Measurements from ENCODE around the gene AP4B1. TPM values are rescaled to one million over a fixed set of nuclear protein-coding genes. Genes with fewer than 3 reads are reported as not detected.

Gene AP4B1
- polyA plus RNA-seq, 1 donor from 2014 or later, result 178 TPM

- Histone ChIP-seq H3K36me3 (ENCODE audit: insufficient read depth, low read length) (no peaks in the 10 kb centered on the region), H3K4me3 (ENCODE audit: low read length) (peak overlapping the region; percentile 93), H2AFZ (ENCODE audit: low read depth, low read length) (peak overlapping the region; percentile 22), H3K79me2 (replicated peaks; ENCODE audit: insufficient read depth, low read length) (peaks cover 13% of the 10 kb centered on the region), H3K9me2 (ENCODE audit: insufficient read depth, low read length) (no peaks in the 10 kb centered on the region), H3K9ac (ENCODE audit: low read length) (peak overlapping the region; percentile 90), H3K27me3 (ENCODE audit: insufficient read depth, low read depth, low read length) (no peaks in the 10 kb centered on the region), H4K20me1 (ENCODE audit: insufficient read depth) (no peaks in the 10 kb centered on the region), H3K9me3 (ENCODE audit: low read length) (no peaks in the 10 kb centered on the region), H3F3A (ENCODE audit: insufficient read depth, low read length, poor library complexity, severe bottlenecking) (peaks cover 6% of the 10 kb centered on the region), H3K4me2 (ENCODE audit: low read length) (peak overlapping the region; percentile 84), H3K27ac (ENCODE audit: low read length) (peak overlapping the region; percentile 94)
- TF ChIP-seq EZH2 (IDR thresholded peaks at IDR 0.05; ENCODE audit: borderline replicate concordance, insufficient read depth, low read length, poor library complexity, severe bottlenecking) (no peak), REST (IDR thresholded peaks at IDR 0.05; ENCODE audit: borderline replicate concordance) (no peak), CTCF (IDR thresholded peaks at IDR 0.05; ENCODE audit: poor library complexity, severe bottlenecking) (no peak), MXI1 (conservative IDR thresholded peaks at IDR 0.05; ENCODE audit: poor library complexity, severe bottlenecking) (no peak)
Measured at GRCh38 chr1:113904293-113904673, 316 bp downstream of the AP4B1 start.

- peak overlapping the region; percentile 90 for H3K9ac ChIP-seq (ENCODE audit: low read length)
- peak overlapping the region; percentile 93 for H3K4me3 ChIP-seq (ENCODE audit: low read length)
- H3F3A ChIP-seq (ENCODE audit: insufficient read depth, low read length, poor library complexity, severe bottlenecking), result peaks cover 6% of the 10 kb centered on the region
- H3K36me3 ChIP-seq (ENCODE audit: insufficient read depth, low read length), result no peaks in the 10 kb centered on the region
- H3K4me2 ChIP-seq (ENCODE audit: low read length), result peak overlapping the region; percentile 84
- no peaks in the 10 kb centered on the region for H4K20me1 ChIP-seq (ENCODE audit: insufficient read depth)
- TF ChIP-seq EZH2 (IDR thresholded peaks at IDR 0.05; ENCODE audit: borderline replicate concordance, insufficient read depth, low read length, poor library complexity, severe bottlenecking) (no peak), REST (IDR thresholded peaks at IDR 0.05; ENCODE audit: borderline replicate concordance) (no peak), SMC3 (conservative IDR thresholded peaks at IDR 0.05; ENCODE audit: poor library complexity) (no peak), CTCF (IDR thresholded peaks at IDR 0.05; ENCODE audit: poor library complexity, severe bottlenecking) (no peak), TAF1 (IDR thresholded peaks at IDR 0.05; ENCODE audit: low read depth) (no peak), POLR2AphosphoS5 (IDR thresholded peaks at IDR 0.05) (no peak), EP300 (conservative IDR thresholded peaks at IDR 0.05; ENCODE audit: poor library complexity, severe bottlenecking) (no peak), RAD21 (conservative IDR thresholded peaks at IDR 0.05) (no peak), MXI1 (conservative IDR thresholded peaks at IDR 0.05; ENCODE audit: poor library complexity, severe bottlenecking) (no peak)
- H3K27me3 ChIP-seq (ENCODE audit: insufficient read depth, low read depth, low read length), result no peaks in the 10 kb centered on the region
- peak overlapping the region; percentile 94 for H3K27ac ChIP-seq (ENCODE audit: low read length)
- H3K9me2 ChIP-seq (ENCODE audit: insufficient read depth, low read length), result no peaks in the 10 kb centered on the region
- H3K9me3 ChIP-seq (ENCODE audit: low read length), result no peaks in the 10 kb centered on the region
- no peak overlapping the region for H2AFZ ChIP-seq (ENCODE audit: low read depth, low read length)
- peaks cover 13% of the 10 kb centered on the region for H3K79me2 ChIP-seq (replicated peaks; ENCODE audit: insufficient read depth, low read length)
Measured at GRCh38 chr1:113903501-113904292, 902 bp downstream of the AP4B1 start.

All from neural cell (in vitro differentiated cells).